ENCODE results near the gene MRPS17.

Gene MRPS17

GRCh38 chr7:55992346-55992745 lies 40.7 kb downstream of the MRPS17 start:
- Histone ChIP-seq H2AFZ (ENCODE audit: low read depth, low read length) (no peak overlapping the region), H3K4me3 (ENCODE audit: low read length) (no peak overlapping the region), H3K36me3 (replicated peaks; ENCODE audit: low read depth, low read length) (peaks cover 5% of the 10 kb centered on the region), H3K27ac (ENCODE audit: low read length) (no peak overlapping the region), H3K79me2 (ENCODE audit: low read length) (no peaks in the 10 kb centered on the region), H3K9me3 (ENCODE audit: insufficient read depth, low read length) (no peaks in the 10 kb centered on the region), H3K4me1 (ENCODE audit: low read length) (no peaks in the 10 kb centered on the region), H3K4me2 (ENCODE audit: low read length) (no peak overlapping the region), H3K27me3 (ENCODE audit: low read depth, low read length) (no peaks in the 10 kb centered on the region), H3K9ac (ENCODE audit: low read length) (no peak overlapping the region), H4K20me1 (ENCODE audit: insufficient read depth, low read length) (no peaks in the 10 kb centered on the region)
- no peak for TF ChIP-seq CTCF (IDR thresholded peaks at IDR 0.05; ENCODE audit: low read depth, low read length)
- no peak for TF ChIP-seq EZH2phosphoT487 (IDR thresholded peaks at IDR 0.05; ENCODE audit: low read depth)

GRCh38 chr7:55996856-55997500 lies 45.3 kb downstream of the MRPS17 start:
- Histone ChIP-seq H3K4me1 (ENCODE audit: low read length) (peaks cover 20% of the 10 kb centered on the region), H3K9me3 (ENCODE audit: insufficient read depth, low read length) (no peaks in the 10 kb centered on the region), H2AFZ (ENCODE audit: low read depth, low read length) (no peak overlapping the region), H3K36me3 (replicated peaks; ENCODE audit: low read depth, low read length) (peaks cover 16% of the 10 kb centered on the region), H3K9ac (ENCODE audit: low read length) (no peak overlapping the region), H3K4me2 (ENCODE audit: low read length) (no peak overlapping the region), H3K27ac (ENCODE audit: low read length) (no peak overlapping the region), H3K79me2 (ENCODE audit: low read length) (no peaks in the 10 kb centered on the region), H3K4me3 (ENCODE audit: low read length) (no peak overlapping the region), H3K27me3 (ENCODE audit: low read depth, low read length) (no peaks in the 10 kb centered on the region), H4K20me1 (ENCODE audit: insufficient read depth, low read length) (no peaks in the 10 kb centered on the region)
- TF ChIP-seq CTCF (IDR thresholded peaks at IDR 0.05; ENCODE audit: low read depth, low read length): no peak
- no peak for TF ChIP-seq EZH2phosphoT487 (IDR thresholded peaks at IDR 0.05; ENCODE audit: low read depth)

- H3K4me2 ChIP-seq (ENCODE audit: low read length): no peak overlapping the region
- peaks cover 18% of the 10 kb centered on the region for H3K4me1 ChIP-seq (ENCODE audit: low read length)
- no peak overlapping the region for H3K27ac ChIP-seq (ENCODE audit: low read length)
- H3K4me3 ChIP-seq (ENCODE audit: low read length): no peak overlapping the region
- H3K9ac ChIP-seq (ENCODE audit: low read length): no peak overlapping the region
- no peaks in the 10 kb centered on the region for H3K27me3 ChIP-seq (ENCODE audit: low read depth, low read length)
- H3K79me2 ChIP-seq (ENCODE audit: low read length): no peaks in the 10 kb centered on the region
- H4K20me1 ChIP-seq (ENCODE audit: insufficient read depth, low read length): no peaks in the 10 kb centered on the region
- no peak overlapping the region for H2AFZ ChIP-seq (ENCODE audit: low read depth, low read length)
- TF ChIP-seq EZH2phosphoT487 (IDR thresholded peaks at IDR 0.05; ENCODE audit: low read depth) (no peak), CTCF (IDR thresholded peaks at IDR 0.05; ENCODE audit: low read depth, low read length) (no peak)
- H3K36me3 ChIP-seq (replicated peaks; ENCODE audit: low read depth, low read length): peaks cover 6% of the 10 kb centered on the region
- H3K9me3 ChIP-seq (ENCODE audit: insufficient read depth, low read length): no peaks in the 10 kb centered on the region
Measured at GRCh38 chr7:56003749-56004148, 52.1 kb downstream of the MRPS17 start.
